Epithelial cell of esophagus (primary cell): ENCODE data around the gene ZNF628.

Experiments used
- DNase-seq: peaks from one replicate; pipeline ENCODE4 v3.0.0; 2010; ENCODE audit warnings: low read depth
- H3K4me3 ChIP-seq: 2 replicates; pipeline ENCODE4 v1.5.1; 2011; ENCODE audit warnings: mild to moderate bottlenecking, low read length, control low read depth
- TF ChIP-seq, protein P1 (sequence below): IDR thresholded peaks from 2 replicates; pipeline ENCODE4 v1.5.1; 2011; ENCODE audit warnings: low read depth, mild to moderate bottlenecking, low read length, control low read depth, inconsistent platforms; ENCODE audit not compliant: insufficient read depth; ENCODE audit errors: missing control alignments

ZNF628 gene

DNA sequence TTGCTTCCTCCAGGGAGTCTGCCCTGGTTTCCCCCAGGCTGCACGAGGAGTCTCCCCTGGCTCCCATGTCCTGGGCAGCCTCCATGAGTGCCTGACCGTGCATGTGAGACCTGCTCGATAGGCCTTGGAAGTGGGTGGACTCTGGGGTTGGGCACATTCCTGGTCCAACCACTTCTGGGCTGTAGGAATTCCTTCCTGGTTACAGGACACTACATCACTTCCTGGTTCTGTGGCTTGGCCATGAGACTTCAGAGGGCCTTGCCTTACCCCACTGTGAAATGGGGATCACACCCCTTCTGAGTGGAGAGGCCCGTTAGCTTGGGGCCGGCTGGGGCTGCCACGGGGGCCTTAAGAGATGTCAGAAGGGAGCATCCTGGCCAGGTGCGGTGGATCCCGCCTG, 4.0 kb upstream of the ZNF628 start:
- DNase-seq, result peak; percentile 74
- no peak overlapping the region for H3K4me3 ChIP-seq
- TF ChIP-seq, protein P1, sequence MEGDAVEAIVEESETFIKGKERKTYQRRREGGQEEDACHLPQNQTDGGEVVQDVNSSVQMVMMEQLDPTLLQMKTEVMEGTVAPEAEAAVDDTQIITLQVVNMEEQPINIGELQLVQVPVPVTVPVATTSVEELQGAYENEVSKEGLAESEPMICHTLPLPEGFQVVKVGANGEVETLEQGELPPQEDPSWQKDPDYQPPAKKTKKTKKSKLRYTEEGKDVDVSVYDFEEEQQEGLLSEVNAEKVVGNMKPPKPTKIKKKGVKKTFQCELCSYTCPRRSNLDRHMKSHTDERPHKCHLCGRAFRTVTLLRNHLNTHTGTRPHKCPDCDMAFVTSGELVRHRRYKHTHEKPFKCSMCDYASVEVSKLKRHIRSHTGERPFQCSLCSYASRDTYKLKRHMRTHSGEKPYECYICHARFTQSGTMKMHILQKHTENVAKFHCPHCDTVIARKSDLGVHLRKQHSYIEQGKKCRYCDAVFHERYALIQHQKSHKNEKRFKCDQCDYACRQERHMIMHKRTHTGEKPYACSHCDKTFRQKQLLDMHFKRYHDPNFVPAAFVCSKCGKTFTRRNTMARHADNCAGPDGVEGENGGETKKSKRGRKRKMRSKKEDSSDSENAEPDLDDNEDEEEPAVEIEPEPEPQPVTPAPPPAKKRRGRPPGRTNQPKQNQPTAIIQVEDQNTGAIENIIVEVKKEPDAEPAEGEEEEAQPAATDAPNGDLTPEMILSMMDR, result no peak

DNA sequence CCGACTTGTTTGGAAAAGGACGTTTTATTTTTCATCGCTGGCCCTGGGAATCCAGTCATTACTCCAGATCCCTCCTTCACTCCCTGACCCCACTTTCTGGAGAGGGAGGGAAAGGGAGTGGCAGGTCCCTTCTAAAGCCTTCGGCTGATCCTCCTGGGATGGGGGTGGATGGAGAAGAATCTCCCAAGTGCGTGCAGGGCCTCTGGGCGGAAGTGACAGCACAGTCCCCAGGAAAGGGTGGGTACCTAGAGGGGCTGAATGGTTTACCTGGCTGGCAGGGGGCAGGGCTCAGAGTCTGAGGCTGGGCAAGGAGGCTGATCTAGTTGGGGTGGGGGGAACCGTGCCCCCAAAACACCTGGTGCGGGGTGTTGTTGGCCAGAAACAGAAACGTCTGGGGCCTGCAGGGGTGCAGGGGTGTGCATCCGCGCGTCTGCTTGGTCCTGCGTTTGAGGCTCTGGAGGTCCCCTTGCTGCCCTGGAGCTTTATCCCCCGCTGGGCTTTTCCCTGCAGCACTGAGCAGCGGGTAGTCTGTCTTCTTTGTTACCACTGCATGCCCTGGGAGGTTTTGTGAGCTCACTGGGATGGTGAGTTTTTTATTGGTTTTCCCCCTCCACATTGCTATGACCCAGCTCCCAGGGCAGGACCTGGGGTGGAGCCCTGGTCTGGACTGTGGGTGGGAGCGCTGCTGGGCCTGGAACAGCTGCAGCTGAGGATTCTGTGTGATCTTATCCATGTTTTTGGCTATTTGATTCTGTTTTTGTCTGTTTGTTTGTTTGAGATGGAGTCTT, 3.0 kb upstream of the ZNF628 start:
- no peak overlapping the region for H3K4me3 ChIP-seq

DNA sequence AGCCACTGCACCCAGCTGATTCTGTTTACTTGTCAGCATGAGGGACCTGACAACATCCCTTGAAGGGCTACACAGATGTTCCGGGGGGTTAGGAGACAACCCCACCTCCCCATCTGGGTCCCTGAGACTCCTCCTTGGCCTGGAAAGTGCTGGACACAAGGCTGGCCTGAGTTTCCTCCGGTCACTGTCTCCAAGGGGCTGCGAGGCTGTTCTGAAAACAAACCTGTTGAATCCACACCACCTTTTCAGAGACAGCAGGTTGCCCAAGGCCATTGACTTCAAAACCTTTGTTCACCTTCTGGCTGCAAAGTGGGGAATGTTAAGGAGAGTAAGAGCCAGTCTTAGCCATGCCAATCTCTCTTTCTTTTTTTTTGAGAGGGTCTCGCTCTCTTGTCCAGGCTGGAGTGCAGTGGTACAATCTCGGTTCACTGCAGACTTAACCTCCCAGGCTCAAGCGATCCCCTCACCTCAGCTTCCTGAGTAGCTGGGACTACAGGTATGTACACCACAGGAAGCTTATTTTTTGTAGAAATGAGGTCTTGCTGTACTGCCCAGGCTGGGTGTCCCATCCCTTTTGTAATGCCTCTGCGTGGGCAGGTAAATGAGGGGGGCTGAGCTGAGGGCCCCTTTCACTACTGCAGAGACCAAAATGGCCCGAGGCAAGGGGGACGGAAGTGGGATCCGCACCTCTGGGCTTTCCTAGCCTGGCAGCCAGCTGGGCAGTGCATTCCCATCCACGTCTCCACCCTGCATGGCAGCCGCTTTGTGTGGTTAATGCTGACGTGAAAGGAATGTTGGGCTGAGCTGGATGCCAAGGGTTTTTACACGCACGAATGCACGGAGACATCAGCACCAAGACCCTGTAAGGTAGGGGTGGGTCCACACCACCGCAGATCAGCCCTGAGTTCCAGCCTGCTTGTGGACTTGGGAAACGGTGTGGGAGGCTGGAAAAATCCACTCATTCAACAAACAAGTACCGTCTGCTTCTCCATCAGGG, 1.9 kb upstream of the ZNF628 start:
- DNase-seq, result peak; percentile 69
- TF ChIP-seq, protein P1, result no peak
- H3K4me3 ChIP-seq, result no peak overlapping the region

More for the DNA sequence above, 3.0 kb upstream of the ZNF628 start:
- TF ChIP-seq, protein P1, result no peak
- DNase-seq, result no peak

DNA sequence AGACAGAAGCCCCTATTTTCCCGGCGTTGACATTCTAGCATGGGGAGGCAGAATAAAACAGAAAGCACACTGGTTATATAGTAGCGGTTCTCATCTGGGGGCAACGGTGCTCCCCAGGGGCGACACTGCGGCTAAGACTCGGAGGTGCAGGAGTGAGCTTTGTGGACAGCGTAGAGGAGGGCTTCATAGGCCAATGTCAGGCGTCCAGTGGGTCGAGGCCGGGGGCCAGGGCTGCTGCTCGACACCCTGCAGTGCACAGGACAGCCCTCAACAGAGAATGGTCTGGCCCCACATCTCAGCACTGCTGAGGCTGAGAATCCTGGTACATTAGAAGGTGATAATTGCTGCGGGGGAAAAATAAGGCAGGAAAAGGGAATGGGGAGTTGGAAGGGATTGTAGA, 1.5 kb downstream of the ZNF628 start:
- H3K4me3 ChIP-seq, result peak overlapping the region; percentile 71
- DNase-seq, result no peak
- TF ChIP-seq, protein P1, result no peak

DNA sequence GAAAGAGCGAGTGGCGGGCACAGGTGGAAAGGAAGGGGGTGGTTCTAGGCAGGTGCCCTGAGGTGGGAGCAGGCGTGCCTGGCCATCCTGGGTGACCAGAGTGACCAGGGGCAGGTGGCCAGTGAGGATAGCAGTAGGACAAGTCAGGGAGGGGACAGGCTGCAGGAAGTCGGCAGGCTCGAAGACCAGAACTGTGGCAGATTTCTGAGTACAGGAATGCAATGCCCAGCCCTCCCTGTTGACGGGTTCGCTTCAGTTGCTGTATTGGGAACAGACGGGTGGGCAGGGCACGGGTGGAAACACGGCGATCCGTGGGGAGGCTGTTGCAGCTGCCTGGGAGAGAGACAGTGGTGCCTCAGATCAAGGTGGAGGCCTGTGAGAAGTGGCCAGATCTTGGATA, 1.9 kb downstream of the ZNF628 start:
- TF ChIP-seq, protein P1, result no peak
- no peak overlapping the region for H3K4me3 ChIP-seq
- DNase-seq, result no peak

DNA sequence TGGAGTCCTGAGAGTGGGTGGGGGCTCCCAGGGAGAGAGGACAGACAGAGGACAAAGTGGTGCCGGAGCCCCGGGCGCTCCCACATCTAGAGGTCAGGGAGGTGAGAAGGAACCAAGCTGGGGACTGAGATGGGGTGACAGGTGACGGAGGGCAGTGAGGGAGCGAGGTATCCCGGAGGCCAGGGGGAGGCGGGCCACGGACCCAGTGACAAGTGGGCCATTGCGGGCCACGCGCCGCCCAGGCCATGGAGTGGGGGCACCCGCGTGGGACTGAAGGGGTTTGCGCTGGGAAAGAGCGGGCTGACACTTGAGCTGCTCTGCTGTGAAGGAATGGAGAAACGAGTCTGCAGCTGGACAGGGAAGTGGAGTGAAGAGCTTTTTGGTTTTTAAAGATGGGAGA, 2.6 kb downstream of the ZNF628 start:
- DNase-seq, result no peak
- H3K4me3 ChIP-seq, result no peak overlapping the region
- TF ChIP-seq, protein P1, result no peak
